Ishikawa (cell line): ENCODE results near the gene FCN2.

Experiments
- CEBPB ChIP-seq: IDR thresholded peaks from 2 replicates; pipeline ENCODE4 v1.6.1; 2012
- CREB1 ChIP-seq: IDR thresholded peaks from 2 replicates; pipeline ENCODE4 v1.6.1; 2012; ENCODE audit warnings: low read depth
- EGR1 ChIP-seq: IDR thresholded peaks from 2 replicates; pipeline ENCODE4 v1.6.1; 2012
- EP300 ChIP-seq: IDR thresholded peaks from 2 replicates; pipeline ENCODE4 v1.6.1; 2012; ENCODE audit warnings: borderline replicate concordance
- FOXM1 ChIP-seq: IDR thresholded peaks from 2 replicates; pipeline ENCODE4 v1.6.1; 2012; ENCODE audit warnings: low read depth, borderline replicate concordance
- NFIC ChIP-seq: IDR thresholded peaks from 2 replicates; pipeline ENCODE4 v1.6.1; 2012
- RAD21 ChIP-seq: IDR thresholded peaks from 2 replicates; pipeline ENCODE4 v1.6.1; 2012; ENCODE audit warnings: low read depth
- TAF1 ChIP-seq: IDR thresholded peaks from 2 replicates; pipeline ENCODE4 v1.6.1; 2012; ENCODE audit warnings: low read depth, mild to moderate bottlenecking
- TCF12 ChIP-seq: IDR thresholded peaks from 2 replicates; pipeline ENCODE4 v1.6.1; 2012; ENCODE audit warnings: low read depth
- TEAD4 ChIP-seq: IDR thresholded peaks from 2 replicates; pipeline ENCODE4 v1.6.1; 2012
- YY1 ChIP-seq: IDR thresholded peaks from 2 replicates; pipeline ENCODE4 v1.6.1; 2012; ENCODE audit warnings: low read depth
- ZBTB7A ChIP-seq: IDR thresholded peaks from 2 replicates; pipeline ENCODE4 v1.6.1; 2012; ENCODE audit warnings: low read depth
- TF ChIP-seq, protein P1 (sequence below): IDR thresholded peaks from 2 replicates; pipeline ENCODE4 v1.6.1; 2012; ENCODE audit warnings: low read depth, mild to moderate bottlenecking
- TF ChIP-seq, protein P2 (sequence below): IDR thresholded peaks from 2 replicates; pipeline ENCODE4 v1.6.1; 2012
- TF ChIP-seq, protein P3 (sequence below): IDR thresholded peaks from 2 replicates; pipeline ENCODE4 v1.6.1; 2012

Gene FCN2

GRCh38 chr9:134891713-134892112 lies 11.1 kb downstream of the FCN2 start:
- TF ChIP-seq EGR1, result no peak
- no peak for TF ChIP-seq EP300

DNA sequence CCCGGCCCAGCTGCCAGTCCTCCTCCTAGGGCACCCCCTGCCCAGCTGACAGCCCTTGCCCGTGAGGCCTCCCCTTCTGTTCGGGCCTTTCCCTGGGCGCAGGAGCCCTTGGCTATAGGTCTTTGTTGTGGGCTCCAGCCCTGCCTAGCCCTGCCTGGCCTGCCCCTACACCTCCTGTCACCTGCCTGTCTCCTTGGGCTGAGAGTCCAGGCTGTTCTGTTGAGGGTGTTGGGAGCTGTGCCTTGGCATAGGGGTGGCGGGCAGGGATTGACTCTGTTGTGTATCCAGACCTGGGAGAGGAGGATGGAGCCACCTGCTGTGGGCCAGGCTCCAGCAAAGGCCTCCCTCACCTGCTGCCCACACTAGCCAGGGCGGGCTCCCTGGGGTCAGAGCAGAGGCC lies 11.6 kb downstream of the FCN2 start:
- TF ChIP-seq, protein P1, sequence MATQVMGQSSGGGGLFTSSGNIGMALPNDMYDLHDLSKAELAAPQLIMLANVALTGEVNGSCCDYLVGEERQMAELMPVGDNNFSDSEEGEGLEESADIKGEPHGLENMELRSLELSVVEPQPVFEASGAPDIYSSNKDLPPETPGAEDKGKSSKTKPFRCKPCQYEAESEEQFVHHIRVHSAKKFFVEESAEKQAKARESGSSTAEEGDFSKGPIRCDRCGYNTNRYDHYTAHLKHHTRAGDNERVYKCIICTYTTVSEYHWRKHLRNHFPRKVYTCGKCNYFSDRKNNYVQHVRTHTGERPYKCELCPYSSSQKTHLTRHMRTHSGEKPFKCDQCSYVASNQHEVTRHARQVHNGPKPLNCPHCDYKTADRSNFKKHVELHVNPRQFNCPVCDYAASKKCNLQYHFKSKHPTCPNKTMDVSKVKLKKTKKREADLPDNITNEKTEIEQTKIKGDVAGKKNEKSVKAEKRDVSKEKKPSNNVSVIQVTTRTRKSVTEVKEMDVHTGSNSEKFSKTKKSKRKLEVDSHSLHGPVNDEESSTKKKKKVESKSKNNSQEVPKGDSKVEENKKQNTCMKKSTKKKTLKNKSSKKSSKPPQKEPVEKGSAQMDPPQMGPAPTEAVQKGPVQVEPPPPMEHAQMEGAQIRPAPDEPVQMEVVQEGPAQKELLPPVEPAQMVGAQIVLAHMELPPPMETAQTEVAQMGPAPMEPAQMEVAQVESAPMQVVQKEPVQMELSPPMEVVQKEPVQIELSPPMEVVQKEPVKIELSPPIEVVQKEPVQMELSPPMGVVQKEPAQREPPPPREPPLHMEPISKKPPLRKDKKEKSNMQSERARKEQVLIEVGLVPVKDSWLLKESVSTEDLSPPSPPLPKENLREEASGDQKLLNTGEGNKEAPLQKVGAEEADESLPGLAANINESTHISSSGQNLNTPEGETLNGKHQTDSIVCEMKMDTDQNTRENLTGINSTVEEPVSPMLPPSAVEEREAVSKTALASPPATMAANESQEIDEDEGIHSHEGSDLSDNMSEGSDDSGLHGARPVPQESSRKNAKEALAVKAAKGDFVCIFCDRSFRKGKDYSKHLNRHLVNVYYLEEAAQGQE, result no peak
- TF ChIP-seq TEAD4 (no peak), ZBTB7A (no peak), NFIC (no peak), RAD21 (no peak), CREB1 (no peak), EP300 (no peak), YY1 (no peak)
- TF ChIP-seq, protein P2, sequence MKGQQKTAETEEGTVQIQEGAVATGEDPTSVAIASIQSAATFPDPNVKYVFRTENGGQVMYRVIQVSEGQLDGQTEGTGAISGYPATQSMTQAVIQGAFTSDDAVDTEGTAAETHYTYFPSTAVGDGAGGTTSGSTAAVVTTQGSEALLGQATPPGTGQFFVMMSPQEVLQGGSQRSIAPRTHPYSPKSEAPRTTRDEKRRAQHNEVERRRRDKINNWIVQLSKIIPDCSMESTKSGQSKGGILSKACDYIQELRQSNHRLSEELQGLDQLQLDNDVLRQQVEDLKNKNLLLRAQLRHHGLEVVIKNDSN, result no peak

- no peak for TF ChIP-seq TEAD4
- TF ChIP-seq NFIC, result no peak
- TF ChIP-seq, protein P2, result no peak
- TF ChIP-seq, protein P3, sequence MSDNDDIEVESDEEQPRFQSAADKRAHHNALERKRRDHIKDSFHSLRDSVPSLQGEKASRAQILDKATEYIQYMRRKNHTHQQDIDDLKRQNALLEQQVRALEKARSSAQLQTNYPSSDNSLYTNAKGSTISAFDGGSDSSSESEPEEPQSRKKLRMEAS, result no peak
- TF ChIP-seq YY1, result no peak
- no peak for TF ChIP-seq CEBPB
- TF ChIP-seq TAF1, result no peak
- no peak for TF ChIP-seq RAD21
- TF ChIP-seq, protein P1, result no peak
- TF ChIP-seq FOXM1, result no peak
- TF ChIP-seq EP300, result no peak
- TF ChIP-seq ZBTB7A, result no peak
- TF ChIP-seq TCF12, result no peak
- TF ChIP-seq CREB1, result no peak
- no peak for TF ChIP-seq EGR1
Measured at GRCh38 chr9:134892820-134893420, 12.3 kb downstream of the FCN2 start.

DNA sequence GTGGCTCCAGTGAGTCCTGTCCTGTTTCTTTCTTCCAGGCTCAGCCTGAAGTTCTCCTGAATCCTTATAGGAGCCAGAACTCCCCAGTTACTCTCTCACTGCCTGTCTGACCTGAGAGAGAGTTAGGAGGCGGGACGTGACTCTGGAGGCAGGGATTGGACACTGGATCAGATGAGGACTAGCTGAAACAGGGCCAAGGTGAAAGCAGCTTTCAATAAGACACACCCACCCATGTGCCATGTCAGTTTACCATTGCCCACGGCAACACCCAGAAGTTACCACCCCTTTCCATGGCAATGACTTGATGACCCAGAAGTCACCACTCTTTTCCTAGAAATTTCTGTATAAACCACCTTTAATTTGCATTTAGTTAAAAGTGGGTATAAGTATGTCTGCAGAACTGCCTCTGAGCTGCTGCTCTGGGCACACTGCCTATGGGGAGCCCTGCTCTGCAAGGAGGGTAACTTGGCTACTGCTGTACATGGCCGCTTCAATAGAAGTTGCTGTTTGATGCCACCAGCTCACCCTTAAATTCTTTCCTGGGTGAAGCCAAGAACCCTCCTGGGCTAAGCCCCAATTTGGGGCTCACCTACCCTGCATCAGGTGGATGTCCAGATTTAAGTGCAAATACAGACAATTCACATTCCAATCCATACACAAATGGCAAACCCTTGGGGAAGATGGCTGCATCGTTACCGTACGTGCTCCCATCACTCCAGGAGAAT lies 13.7 kb downstream of the FCN2 start:
- TF ChIP-seq EP300, result no peak
- TF ChIP-seq TCF12, result no peak
- TF ChIP-seq NFIC, result no peak
- TF ChIP-seq YY1, result no peak
- no peak for TF ChIP-seq TAF1
- TF ChIP-seq, protein P1, result no peak
- TF ChIP-seq EGR1, result no peak
- TF ChIP-seq, protein P3, result no peak
- TF ChIP-seq CEBPB, result no peak
- TF ChIP-seq TEAD4, result no peak
- no peak for TF ChIP-seq ZBTB7A
- TF ChIP-seq CREB1, result no peak
- TF ChIP-seq FOXM1, result no peak
- no peak for TF ChIP-seq RAD21
- TF ChIP-seq, protein P2, result no peak
